Measurements from ENCODE around the gene ACADSB. TPM values are rescaled to one million over a fixed set of nuclear protein-coding genes. Genes with fewer than 3 reads are reported as not detected.

ACADSB gene
- total RNA-seq, 1 donor from 2014 or later: 36.1 TPM

GRCh38 chr10:123038782-123039631 is 30.2 kb downstream of the ACADSB start:
- DNase-seq (ENCODE audit: low spot score): peak; percentile 23

GRCh38 chr10:123039632-123039930 is 30.8 kb downstream of the ACADSB start:
- DNase-seq (ENCODE audit: low spot score): no peak

GRCh38 chr10:123042708-123043408 is 34.1 kb downstream of the ACADSB start:
- no peak for DNase-seq (ENCODE audit: low spot score)

- DNase-seq (ENCODE audit: low spot score): peak; percentile 16
Measured at GRCh38 chr10:123043409-123043925, 34.7 kb downstream of the ACADSB start.

GRCh38 chr10:123044391-123044790 is 35.6 kb downstream of the ACADSB start:
- DNase-seq (ENCODE audit: low spot score): no peak

GRCh38 chr10:123045961-123046731 is 37.3 kb downstream of the ACADSB start:
- no peak for DNase-seq (ENCODE audit: low spot score)

- DNase-seq (ENCODE audit: low spot score): no peak
Measured at GRCh38 chr10:123057968-123058367, 49.2 kb downstream of the ACADSB start.

GRCh38 chr10:123061865-123062264 is 53.1 kb downstream of the ACADSB start:
- DNase-seq (ENCODE audit: low spot score): no peak

GRCh38 chr10:123062726-123063125 is 53.9 kb downstream of the ACADSB start:
- no peak for DNase-seq (ENCODE audit: low spot score)

GRCh38 chr10:123068087-123068853 is 59.5 kb downstream of the ACADSB start:
- no peak for DNase-seq (ENCODE audit: low spot score)

- DNase-seq (ENCODE audit: low spot score): no peak
Measured at GRCh38 chr10:123069246-123069986, 60.6 kb downstream of the ACADSB start.

GRCh38 chr10:123073187-123073586 is 64.4 kb downstream of the ACADSB start:
- DNase-seq (ENCODE audit: low spot score): no peak

- DNase-seq (ENCODE audit: low spot score): no peak
Measured at GRCh38 chr10:123074215-123074614, 65.4 kb downstream of the ACADSB start.

- DNase-seq (ENCODE audit: low spot score): no peak
Measured at GRCh38 chr10:123081896-123082295, 73.1 kb downstream of the ACADSB start.

- no peak for DNase-seq (ENCODE audit: low spot score)
Measured at GRCh38 chr10:123083811-123084210, 75.0 kb downstream of the ACADSB start.

- no peak for DNase-seq (ENCODE audit: low spot score)
Measured at GRCh38 chr10:123086281-123086680, 77.5 kb downstream of the ACADSB start.

GRCh38 chr10:123087348-123087747 is 78.5 kb downstream of the ACADSB start:
- DNase-seq (ENCODE audit: low spot score): no peak

- no peak for DNase-seq (ENCODE audit: low spot score)
Measured at GRCh38 chr10:123087786-123088185, 79.0 kb downstream of the ACADSB start.

GRCh38 chr10:123092635-123093414 is 84.0 kb downstream of the ACADSB start:
- no peak for DNase-seq (ENCODE audit: low spot score)

- DNase-seq (ENCODE audit: low spot score): no peak
Measured at GRCh38 chr10:123093489-123093888, 84.7 kb downstream of the ACADSB start.
